ENCODE measurements around the gene KBTBD6. TPM values are rescaled to one million over a fixed set of nuclear protein-coding genes. Genes with fewer than 3 reads are reported as not detected.
"Not testable (repeated sequence)": the region's sequence is repeated elsewhere in the genome, so short reads cannot be mapped to it uniquely, and the experiment has no call there.

The KBTBD6 gene
- polyA plus RNA-seq, 3 donors = 15.8 to 20.6 (median 19.3) TPM

DNA sequence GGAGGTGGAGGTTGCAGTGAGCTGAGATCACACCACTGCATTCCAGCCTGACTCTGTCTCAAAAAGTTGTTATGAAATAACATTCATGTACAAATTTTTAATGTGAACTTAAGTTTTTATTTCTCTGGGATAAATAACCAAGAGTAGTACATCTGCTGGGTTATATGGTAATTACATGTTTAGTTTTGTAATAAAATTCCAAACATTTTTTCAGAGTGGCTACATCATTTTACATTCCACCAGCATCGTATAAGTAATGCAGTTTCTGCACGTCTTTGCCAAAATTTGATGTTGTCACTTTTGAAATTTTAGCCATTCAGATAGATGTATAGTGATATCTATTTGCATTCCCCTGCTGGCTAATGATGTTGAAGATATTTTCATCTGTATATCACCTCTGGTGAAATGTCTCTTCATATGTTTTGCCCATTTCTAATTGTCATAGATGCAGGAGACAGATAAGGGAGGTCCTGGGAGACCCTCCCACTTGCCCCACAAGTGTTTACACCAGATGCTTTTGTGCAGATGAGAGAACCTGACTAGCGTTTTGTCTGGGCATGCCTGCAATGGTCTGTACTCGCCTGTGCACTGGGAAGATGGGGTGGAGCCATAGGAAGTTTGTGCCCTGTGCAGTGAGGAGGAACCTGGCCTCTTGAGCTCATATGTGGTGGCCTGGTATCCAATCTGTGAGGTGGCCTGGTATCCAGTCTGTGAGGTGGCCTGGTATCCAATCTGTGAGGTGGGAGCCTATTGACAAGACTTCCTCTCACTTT is 12.7 kb upstream of the KBTBD6 start:
- no peak for DNase-seq (ENCODE audit: extremely low read depth in 1 of 11, low read depth in 9 of 11, low spot score in 4 of 11)

DNA sequence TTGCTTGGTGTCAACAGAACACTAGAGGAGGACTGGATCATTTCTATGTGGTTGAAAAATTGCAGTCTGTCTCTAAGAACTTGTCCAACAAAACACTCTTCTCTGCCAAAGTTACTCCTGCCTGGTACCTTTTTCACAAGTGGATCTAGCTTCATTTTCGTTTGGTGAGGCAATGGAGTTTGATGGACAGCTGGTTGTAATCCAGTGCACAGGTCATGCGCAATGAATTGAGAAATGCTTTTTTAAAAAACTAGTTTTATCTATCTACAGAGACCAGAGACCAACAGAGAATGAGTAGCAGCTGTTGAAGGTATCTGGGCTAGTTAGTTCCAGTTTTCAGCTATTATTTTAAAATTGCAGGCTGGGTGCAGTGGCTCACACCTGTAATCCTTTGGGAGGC is 12.0 kb upstream of the KBTBD6 start:
- DNase-seq (ENCODE audit: extremely low read depth in 1 of 11, low read depth in 9 of 11, low spot score in 4 of 11) = no peak

DNA sequence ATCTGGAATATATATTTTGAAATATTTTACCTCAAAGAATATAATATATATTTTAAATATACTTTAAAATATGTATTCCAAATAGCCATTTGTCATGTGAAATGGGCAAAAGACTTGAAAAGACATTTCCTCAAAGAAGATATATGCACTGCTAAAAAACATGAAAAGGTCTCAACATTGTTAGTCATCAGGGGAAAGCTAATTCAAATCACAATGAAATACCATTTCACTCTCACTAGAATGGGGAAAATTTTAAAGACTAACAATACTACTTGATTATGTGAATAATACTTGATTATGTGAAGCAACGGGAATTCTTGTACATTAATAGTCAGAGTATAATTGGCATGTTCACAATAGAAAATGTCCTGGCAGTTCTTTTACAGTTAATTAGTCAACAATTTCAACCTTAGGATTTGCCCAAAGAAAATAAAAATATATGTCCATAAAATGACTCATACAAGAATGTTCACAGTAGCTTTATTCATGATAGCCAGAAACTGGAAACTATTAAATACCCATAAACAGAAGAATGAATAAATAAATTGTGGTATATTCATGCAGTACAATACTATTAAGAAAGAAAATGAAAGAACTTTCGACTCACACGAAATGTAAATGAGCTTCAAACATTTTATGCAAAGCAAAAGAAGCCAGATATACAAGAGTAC is 6.8 kb upstream of the KBTBD6 start:
- DNase-seq (ENCODE audit: extremely low read depth in 1 of 11, low read depth in 9 of 11, low spot score in 4 of 11) = no peak

DNA sequence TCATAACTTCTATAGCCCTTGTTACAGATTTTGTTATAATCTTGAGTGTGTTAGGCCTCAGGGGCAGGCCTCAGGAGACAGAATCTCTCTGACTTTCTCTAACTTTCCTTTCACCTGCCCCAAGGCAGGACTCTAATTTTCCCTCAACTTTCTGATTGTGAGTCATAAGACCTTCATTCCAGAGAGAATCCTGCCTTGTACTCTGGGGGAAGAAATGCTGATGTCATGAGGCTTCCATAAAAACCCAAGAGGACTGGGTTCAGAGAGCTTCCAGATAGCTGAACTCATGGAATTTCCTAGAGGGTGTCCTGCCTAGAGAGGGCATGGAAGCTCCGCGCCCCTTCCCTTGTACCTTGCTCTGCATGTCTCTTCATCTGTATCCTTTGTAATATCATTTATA is 5.3 kb upstream of the KBTBD6 start:
- DNase-seq (ENCODE audit: extremely low read depth in 1 of 11, low read depth in 9 of 11, low spot score in 4 of 11) = no peak

DNA sequence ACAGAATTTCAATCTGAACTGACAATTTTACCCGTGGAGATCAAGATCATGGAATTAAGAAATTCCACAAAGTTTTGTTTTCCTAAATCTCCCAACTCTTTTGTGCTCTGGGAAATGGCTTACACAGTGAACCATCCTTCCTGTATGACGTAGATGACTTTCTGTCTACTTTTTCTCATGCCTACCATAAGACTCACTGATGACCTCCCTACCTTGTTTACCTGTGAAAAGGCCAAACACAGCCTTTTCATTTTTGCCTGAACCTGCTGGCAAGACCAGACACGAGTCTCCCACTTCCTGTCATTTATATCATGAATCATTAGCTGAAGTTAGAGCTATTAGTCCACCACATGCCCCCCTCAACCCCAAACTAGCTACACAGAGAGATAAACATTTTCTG is 4.6 kb upstream of the KBTBD6 start:
- DNase-seq (ENCODE audit: extremely low read depth in 1 of 11, low read depth in 9 of 11, low spot score in 4 of 11) = no peak

DNA sequence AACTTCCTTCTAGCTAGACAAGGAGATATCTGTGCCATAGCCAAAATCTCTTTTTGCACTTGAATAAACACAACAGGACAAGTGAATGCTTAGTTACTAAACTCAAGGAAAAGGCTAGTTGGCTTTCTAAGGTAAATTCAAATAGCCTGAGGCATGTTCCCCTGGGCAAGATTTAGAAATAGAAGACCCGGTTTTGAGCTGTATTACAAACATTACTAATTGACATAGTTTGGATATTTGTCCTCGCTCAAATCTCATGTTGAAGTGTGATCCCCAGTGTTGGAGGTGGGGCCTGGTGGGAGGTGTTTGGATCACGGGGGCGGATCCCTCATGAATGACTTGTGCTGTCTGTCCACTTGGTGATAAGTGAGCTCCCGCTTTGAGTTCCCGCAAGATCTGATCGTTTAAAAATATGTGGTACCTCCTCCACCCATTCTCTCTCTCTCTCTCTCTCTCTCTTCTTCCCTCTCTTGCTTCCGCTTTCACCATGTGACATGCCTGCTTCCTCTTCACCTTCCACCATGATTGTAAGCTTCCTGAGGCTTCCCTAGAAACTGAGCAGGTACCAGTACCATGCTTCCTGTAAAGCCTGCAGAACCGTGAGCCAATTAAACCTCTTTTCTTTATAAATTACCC is 3.9 kb upstream of the KBTBD6 start:
- no peak for DNase-seq (ENCODE audit: extremely low read depth in 1 of 11, low read depth in 9 of 11, low spot score in 4 of 11)

DNA sequence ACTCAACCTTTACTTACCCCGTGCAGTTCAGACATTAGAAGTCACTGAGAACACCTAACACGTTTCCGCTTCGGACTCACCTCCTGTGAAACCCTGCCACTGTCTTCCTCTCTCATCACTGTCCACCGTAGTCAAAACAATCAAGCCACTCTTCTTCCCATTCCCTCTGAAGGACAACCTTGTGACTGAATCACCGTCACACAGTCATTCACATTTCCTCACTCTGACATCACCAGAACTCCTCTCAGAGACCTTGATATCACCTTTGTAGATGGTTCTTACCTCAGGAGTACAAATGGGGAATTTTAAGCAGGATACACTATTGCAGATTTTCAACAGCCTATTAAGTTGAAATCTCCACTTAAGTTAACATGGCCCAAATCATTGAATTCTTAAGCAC is 1.3 kb upstream of the KBTBD6 start:
- no peak for DNase-seq (ENCODE audit: extremely low read depth in 1 of 11, low read depth in 9 of 11, low spot score in 4 of 11)

DNA sequence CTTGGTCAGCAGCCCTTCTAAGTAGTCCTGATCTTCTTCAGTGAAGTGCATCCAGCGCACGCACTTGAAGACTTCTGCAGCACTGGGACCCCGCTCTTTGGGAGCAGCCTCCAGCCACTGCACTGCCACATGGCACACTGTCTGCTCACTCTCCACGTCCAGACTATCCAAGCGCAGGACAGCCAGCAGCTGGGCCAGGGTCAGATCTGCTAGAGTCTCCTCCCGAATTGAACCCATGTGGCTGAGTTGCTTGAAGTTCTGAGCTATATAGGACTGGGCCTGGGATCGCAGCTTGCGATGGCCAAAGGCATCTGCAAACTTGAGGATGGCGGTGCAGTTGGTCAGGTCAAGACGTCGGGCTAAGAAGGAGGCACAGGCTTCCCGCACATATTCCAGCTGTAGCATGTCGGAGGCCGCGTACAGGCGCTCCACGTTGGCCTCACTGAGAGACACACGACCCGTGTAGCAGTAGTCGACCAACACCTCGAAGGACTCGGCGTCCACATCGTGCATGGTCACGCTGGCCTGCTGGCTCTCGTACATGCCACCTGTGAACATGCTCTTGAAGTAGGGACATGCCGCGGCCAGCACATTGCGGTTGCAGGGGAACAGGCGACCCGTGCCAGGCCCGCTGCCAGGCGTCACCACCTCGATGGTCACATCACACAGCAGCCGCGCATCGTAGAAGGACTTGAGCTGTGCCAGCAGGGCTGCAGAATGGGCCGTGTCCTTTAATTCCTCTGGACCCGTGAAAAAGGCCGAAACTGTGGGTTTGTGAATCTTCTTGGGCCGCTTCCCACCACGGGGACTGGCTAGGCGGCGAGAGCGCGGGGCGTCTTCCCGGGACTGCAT is 716 bp downstream of the KBTBD6 start:
- peak in 1 of 11 donors; percentile 4 for DNase-seq (ENCODE audit: extremely low read depth in 1 of 11, low read depth in 9 of 11, low spot score in 4 of 11)

DNA sequence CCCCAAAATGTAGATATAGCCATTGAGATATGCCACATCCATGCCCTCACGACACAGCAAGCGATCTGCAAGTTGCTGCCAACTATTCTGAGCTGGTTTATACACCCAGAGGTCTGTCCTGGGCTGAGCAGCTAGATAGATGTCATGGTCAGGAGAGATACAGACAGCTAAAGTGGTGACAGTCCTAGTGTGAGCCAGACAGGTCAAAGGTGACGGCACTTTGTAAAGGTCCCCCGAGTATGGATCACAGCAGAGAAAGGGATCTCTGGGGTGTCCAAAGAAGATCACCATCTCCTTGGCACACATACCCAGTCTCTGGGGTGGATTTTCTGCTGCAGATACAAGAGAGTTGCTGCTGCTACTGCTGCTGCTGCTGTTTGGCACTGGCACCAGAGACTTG is 1.4 kb downstream of the KBTBD6 start:
- DNase-seq (ENCODE audit: extremely low read depth in 1 of 11, low read depth in 9 of 11, low spot score in 4 of 11) = not testable (repeated sequence)

DNA sequence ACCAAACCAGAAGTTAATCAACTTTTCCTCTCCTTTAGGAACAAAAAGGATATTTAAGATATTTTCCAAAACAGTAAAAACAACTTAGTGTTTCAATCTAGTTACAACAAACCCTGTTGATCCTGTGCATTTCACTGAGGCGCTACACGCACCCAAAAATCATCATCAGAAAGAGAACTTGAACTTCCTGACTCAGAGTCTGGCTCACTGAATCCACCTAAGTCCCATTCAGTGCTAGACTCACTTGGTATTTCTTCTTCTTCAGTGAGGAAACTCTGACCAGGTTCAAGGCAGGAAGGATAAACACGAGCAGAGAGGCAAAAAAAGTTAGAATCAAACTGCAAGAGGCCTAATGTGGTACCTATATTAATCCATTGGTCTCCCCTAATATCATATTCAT is 2.2 kb downstream of the KBTBD6 start:
- DNase-seq (ENCODE audit: extremely low read depth in 1 of 11, low read depth in 9 of 11, low spot score in 4 of 11) = no peak

DNA sequence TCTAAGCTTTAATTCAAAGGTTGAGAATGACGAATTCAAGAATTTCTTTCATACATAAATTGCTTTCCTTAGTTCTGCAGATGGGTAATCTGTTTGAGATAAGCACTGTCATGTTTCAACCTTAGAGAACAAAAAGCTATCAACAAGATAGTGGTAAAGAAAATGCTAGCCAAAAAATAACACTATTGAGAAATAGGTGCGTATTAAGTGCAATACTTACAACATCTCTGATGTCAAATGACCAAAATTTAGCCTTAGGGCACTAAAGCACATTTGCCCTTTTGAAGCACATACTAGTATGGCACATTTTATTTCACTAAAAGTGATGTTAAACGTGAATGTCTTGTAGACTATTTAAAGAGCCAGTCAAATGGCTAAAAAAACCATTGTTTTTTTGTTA is 4.9 kb downstream of the KBTBD6 start:
- no peak for DNase-seq (ENCODE audit: extremely low read depth in 1 of 11, low read depth in 9 of 11, low spot score in 4 of 11)

DNA sequence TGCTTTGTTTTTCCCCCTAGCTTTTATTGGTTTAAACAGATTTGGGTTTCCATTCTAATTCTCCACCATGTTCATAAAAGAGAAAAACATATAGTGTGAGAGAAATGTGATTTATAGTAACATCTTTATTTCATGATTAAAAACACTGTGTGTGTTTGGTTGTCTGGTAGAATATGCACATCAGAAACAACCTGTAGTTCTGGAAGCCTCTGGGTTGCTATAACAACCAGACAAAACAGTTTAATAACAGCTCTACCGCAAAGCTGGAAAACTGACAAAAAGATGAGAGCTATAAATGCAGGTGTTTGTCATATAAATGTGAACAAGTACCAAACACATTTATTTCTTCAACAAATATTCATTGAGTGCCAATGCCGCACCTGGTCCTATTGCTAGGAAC is 9.8 kb downstream of the KBTBD6 start:
- DNase-seq (ENCODE audit: extremely low read depth in 1 of 11, low read depth in 9 of 11, low spot score in 4 of 11) = no peak

DNA sequence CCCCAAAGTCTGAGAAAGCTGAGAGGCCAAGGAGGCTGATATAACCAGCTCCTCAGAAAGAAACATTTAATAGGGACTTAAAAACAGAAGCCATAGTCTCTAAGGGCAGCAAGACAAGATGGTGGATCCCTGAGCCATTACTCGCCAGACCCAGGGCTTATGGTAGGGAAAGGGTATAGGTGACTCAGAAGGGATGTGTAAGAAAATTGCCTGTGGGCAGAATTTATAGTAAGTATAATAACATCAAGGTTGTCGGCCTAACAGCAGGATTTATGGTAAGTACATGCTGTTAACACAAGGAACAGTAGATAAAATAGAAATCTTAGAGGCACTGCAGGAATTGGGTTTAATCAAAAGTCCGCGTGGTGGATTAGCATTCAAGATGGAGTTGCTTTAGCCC is 14.7 kb downstream of the KBTBD6 start:
- no peak for DNase-seq (ENCODE audit: extremely low read depth in 1 of 11, low read depth in 9 of 11, low spot score in 4 of 11)

DNA sequence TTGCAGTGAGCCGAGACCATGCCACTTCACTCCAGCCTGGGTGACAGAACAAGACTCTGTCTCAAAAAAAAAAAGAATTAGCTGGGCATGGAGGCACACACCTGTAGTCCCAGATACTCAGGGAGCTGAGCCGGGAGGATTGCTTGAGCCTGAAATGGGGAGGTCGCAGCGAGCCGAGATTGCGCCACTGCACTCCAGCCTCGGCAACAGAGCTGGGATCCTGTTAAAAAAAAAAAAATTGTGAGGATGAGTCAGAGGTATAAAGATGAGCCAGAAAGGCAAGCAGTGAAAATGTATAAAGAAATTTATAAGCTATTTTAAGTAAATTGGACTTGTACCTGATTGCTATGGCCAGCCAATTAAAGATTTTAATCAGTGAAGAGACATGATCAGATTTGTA is 21.1 kb downstream of the KBTBD6 start:
- no peak for DNase-seq (ENCODE audit: extremely low read depth in 1 of 11, low read depth in 9 of 11, low spot score in 4 of 11)

DNA sequence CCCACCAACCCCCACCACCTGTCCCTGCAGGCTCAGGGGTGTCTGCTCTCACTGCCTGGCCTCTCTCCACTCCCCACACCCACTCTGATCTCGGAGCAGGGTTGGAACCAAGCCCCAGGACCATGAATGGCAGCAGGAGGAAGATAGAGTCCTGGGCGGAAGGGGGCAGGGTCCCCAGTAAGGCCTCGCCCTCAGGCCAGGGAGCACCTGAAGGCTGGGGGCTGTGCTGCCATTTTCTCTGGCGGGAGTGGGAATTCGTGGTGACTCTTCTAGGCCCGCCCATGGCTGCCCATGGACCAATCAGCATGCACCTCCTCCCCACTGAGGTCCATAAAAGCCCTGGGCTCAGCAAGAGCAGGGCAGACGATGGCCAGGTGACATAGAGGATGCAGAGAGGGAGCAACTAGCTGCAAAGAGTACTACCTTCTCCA is 25.0 kb downstream of the KBTBD6 start:
- DNase-seq (ENCODE audit: extremely low read depth in 1 of 11, low read depth in 9 of 11, low spot score in 4 of 11) = no peak

DNA sequence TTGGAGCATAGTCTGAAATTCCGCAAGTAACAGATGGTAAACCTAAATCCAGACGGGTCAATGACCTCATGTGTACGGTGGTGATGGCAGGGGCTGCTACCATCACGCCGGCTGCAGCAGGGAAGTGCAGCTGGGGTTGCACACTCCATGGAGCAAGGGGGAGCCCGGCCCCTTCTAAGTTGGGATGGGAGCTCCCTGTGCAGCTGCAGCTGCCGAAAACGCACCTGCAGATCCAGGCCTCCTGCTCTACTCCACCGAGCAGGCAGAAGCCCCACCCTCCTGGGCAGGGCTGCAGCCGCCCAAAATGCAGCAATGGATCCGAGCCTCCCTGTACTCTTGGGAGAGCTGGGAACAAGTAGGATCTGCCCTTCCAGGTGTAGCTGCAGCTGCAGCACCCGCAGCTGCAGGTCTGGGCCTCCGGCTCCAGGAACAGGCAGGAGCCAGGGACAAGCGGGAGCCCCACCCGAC is 25.5 kb downstream of the KBTBD6 start:
- DNase-seq (ENCODE audit: extremely low read depth in 1 of 11, low read depth in 9 of 11, low spot score in 4 of 11) = no peak

DNA sequence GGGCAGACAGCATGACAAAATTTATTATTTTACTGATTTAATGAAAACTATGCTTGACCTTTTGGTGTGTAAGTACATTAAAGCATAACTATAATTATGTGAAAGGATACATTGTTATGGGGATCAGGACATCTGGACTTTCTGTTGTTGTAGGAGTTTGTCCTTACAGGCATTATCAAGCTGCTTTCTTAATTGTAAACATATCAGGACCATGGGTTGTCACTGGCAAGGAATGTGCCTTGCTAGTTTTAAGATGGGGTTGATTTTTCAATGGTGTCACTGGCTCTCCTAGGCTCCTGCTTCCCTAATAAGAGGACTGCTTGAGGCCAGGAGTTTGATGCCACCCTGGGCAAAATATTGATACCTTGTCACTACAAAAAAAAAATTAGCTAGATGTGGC is 32.6 kb downstream of the KBTBD6 start:
- no peak for DNase-seq (ENCODE audit: extremely low read depth in 1 of 11, low read depth in 9 of 11, low spot score in 4 of 11)

DNA sequence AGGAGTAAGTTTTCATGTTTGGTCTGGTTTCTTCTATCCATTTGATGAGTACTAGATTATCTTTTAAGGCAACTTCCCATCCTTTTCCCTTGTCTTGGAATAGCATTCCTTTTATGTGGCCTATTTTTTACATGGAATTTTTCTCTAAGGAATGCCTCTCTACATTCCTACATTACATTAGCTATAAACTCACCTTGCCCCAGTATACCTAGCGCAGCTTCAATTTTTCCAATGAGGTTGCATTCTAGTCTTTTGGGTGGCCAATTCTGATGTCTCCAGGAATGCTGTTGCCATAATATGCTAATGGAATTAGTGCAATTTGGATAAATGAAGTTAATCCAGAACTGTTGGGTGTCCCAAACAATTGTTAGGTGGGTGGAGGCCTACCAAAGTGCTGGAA is 33.8 kb downstream of the KBTBD6 start:
- no peak for DNase-seq (ENCODE audit: extremely low read depth in 1 of 11, low read depth in 9 of 11, low spot score in 4 of 11)

DNA sequence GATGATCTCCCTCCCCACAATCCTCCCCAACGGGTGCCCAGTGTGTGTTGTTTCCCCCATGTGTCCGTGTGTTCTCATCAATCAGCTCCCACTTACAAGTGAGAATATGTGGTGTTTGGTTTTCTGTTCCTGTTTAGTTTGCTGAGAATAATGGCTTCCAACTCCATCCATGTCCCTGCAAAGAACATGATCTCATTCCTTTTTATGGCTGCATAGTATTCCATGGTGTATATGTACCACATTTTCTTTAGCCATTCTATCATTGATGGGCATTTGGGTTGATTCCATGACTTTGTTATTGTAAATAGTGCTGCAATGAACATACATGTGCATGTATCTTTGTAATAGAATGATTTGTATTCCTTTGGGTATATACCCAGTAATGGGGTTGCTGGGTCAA is 36.9 kb downstream of the KBTBD6 start:
- not testable (repeated sequence) for DNase-seq (ENCODE audit: extremely low read depth in 1 of 11, low read depth in 9 of 11, low spot score in 4 of 11)
